Measurements from ENCODE around the gene CH25H.

GRCh38 chr10:89160339-89160738 lies 46.8 kb downstream of the CH25H start:
- no peak for TF ChIP-seq POLR2A (IDR thresholded peaks at IDR 0.05; ENCODE audit: low read depth, low read length)
- TF ChIP-seq RCOR1 (conservative IDR thresholded peaks at IDR 0.05; ENCODE audit: low read depth, low read length) = no peak
- TF ChIP-seq CTCF (IDR thresholded peaks at IDR 0.05 in 2 of 3, conservative IDR thresholded peaks at IDR 0.05 in 1 of 3; ENCODE audit: control insufficient read depth in 2 of 3, extremely low read depth in 1 of 3, insufficient read depth in 1 of 3, low read depth in 3 of 3, low read length in 3 of 3) = no peak
- TF ChIP-seq CBX3 (IDR thresholded peaks at IDR 0.05; ENCODE audit: borderline replicate concordance, low read depth) = no peak
- TF ChIP-seq CREB1 (IDR thresholded peaks at IDR 0.05; ENCODE audit: low read depth) = no peak
- TF ChIP-seq POLR2AphosphoS5 (IDR thresholded peaks at IDR 0.05; ENCODE audit: low read length) = no peak
- no peak for TF ChIP-seq RFX5 (IDR thresholded peaks at IDR 0.05; ENCODE audit: low read depth, low read length)
